GM19463 (cell line): Measurements from ENCODE around the gene KRTAP4-9.
"Not testable (repeated sequence)": the region's sequence is repeated elsewhere in the genome, so short reads cannot be mapped to it uniquely, and the experiment has no call there.

Source experiments
- ATAC-seq: cut with Tn5 transposase; IDR thresholded peaks from one replicate; pipeline ENCODE4 v1.9.1; 2021; ENCODE audit warnings: mild to moderate bottlenecking, moderate library complexity; ENCODE audit not compliant: unreplicated experiment

Gene KRTAP4-9

GRCh38 chr17:41126412-41126811 is 21.2 kb downstream of the KRTAP4-9 start:
- ATAC-seq = no peak

- no peak for ATAC-seq
These were observed 22.2 kb downstream of the KRTAP4-9 start for GRCh38 chr17:41127371-41127770.

- ATAC-seq = no peak
These were observed 26.8 kb downstream of the KRTAP4-9 start for GRCh38 chr17:41131979-41132378.

GRCh38 chr17:41133880-41134735 is 28.9 kb downstream of the KRTAP4-9 start:
- ATAC-seq = no peak

- ATAC-seq = not testable (repeated sequence)
These were observed 34.7 kb downstream of the KRTAP4-9 start for GRCh38 chr17:41139865-41140264.

GRCh38 chr17:41140360-41141131 is 35.4 kb downstream of the KRTAP4-9 start, which contains the start of gene KRTAP4-6:
Gene KRTAP4-6 (minus strand): TSS chr17:41140544. CDS start chr17:41140487, 57 bp downstream.
- ATAC-seq = no peak

- no peak for ATAC-seq
These were observed 36.2 kb downstream of the KRTAP4-9 start for GRCh38 chr17:41141361-41141760.

- ATAC-seq = no peak
These were observed 39.7 kb downstream of the KRTAP4-9 start for GRCh38 chr17:41144846-41145245.

- ATAC-seq = no peak
These were observed 40.1 kb downstream of the KRTAP4-9 start for GRCh38 chr17:41145261-41145660.

GRCh38 chr17:41147531-41148204 is 42.5 kb downstream of the KRTAP4-9 start:
- ATAC-seq = no peak

GRCh38 chr17:41148971-41149651 is 43.9 kb downstream of the KRTAP4-9 start:
- ATAC-seq = not testable (repeated sequence)

GRCh38 chr17:41149652-41149985 is 44.4 kb downstream of the KRTAP4-9 start, which contains the start of gene KRTAP4-5:
Gene KRTAP4-5 (minus strand): TSS chr17:41149825. CDS start chr17:41149767, 58 bp downstream.
- ATAC-seq = no peak

- no peak for ATAC-seq
These were observed 44.8 kb downstream of the KRTAP4-9 start for GRCh38 chr17:41150026-41150425.

- no peak for ATAC-seq
These were observed 46.3 kb downstream of the KRTAP4-9 start for GRCh38 chr17:41151525-41151924.

GRCh38 chr17:41153856-41154255 is 48.7 kb downstream of the KRTAP4-9 start:
- ATAC-seq = no peak
